ENCODE results near the gene PFKFB1.

PFKFB1 gene

GRCh38 chrX:54994099-54994498, at the start of gene PFKFB1:
TSS of gene PFKFB1 (minus strand) at chrX:54994188. CDS start at chrX:54994007, 181 bp downstream.
- no peak for DNase-seq (ENCODE audit: low spot score)

GRCh38 chrX:55041514-55041913, 47.5 kb upstream of the PFKFB1 start:
- DNase-seq (ENCODE audit: low spot score) = no peak

GRCh38 chrX:55039471-55039870, 45.5 kb upstream of the PFKFB1 start:
- no peak for DNase-seq (ENCODE audit: low spot score)

- DNase-seq (ENCODE audit: low spot score) = no peak
These were observed 39.4 kb upstream of the PFKFB1 start for GRCh38 chrX:55033429-55033828.

- no peak for DNase-seq (ENCODE audit: low spot score)
These were observed 36.5 kb upstream of the PFKFB1 start, which contains the start of gene ALAS2 for GRCh38 chrX:55030271-55031205. TSS of gene ALAS2 (minus strand) at chrX:55030977. CDS start at chrX:55026000, 4,977 bp downstream.

- no peak for DNase-seq (ENCODE audit: low spot score)
These were observed 35.3 kb upstream of the PFKFB1 start for GRCh38 chrX:55029291-55029690.

- no peak for DNase-seq (ENCODE audit: low spot score)
These were observed 34.6 kb upstream of the PFKFB1 start for GRCh38 chrX:55028611-55029010.

- no peak for DNase-seq (ENCODE audit: low spot score)
These were observed 34.1 kb upstream of the PFKFB1 start for GRCh38 chrX:55028040-55028439.

GRCh38 chrX:55026840-55027239, 32.9 kb upstream of the PFKFB1 start:
- DNase-seq (ENCODE audit: low spot score) = no peak

- no peak for DNase-seq (ENCODE audit: low spot score)
These were observed 32.2 kb upstream of the PFKFB1 start for GRCh38 chrX:55026143-55026542.

- no peak for DNase-seq (ENCODE audit: low spot score)
These were observed 20.9 kb upstream of the PFKFB1 start for GRCh38 chrX:55014897-55015299.

GRCh38 chrX:55011294-55011693, 17.3 kb upstream of the PFKFB1 start:
- peak; percentile 26 for DNase-seq (ENCODE audit: low spot score)

GRCh38 chrX:55008571-55009358, 14.8 kb upstream of the PFKFB1 start:
- DNase-seq (ENCODE audit: low spot score) = no peak

GRCh38 chrX:55007656-55008055, 13.7 kb upstream of the PFKFB1 start:
- no peak for DNase-seq (ENCODE audit: low spot score)

- no peak for DNase-seq (ENCODE audit: low spot score)
These were observed 13.0 kb upstream of the PFKFB1 start for GRCh38 chrX:55006827-55007621.

GRCh38 chrX:55005256-55005655, 11.3 kb upstream of the PFKFB1 start:
- DNase-seq (ENCODE audit: low spot score) = no peak

- no peak for DNase-seq (ENCODE audit: low spot score)
These were observed 10.2 kb upstream of the PFKFB1 start for GRCh38 chrX:55004231-55004630.

GRCh38 chrX:54999717-55000598, 6.0 kb upstream of the PFKFB1 start, which contains the start of gene APEX2:
TSS of gene APEX2 (plus strand) at chrX:55000363. CDS start at chrX:55000423, 60 bp downstream.
- peak; percentile 92 for DNase-seq (ENCODE audit: low spot score)

- DNase-seq (ENCODE audit: low spot score) = no peak
These were observed 1.6 kb upstream of the PFKFB1 start for GRCh38 chrX:54995621-54996020.

GRCh38 chrX:54994668-54995351, 822 bp upstream of the PFKFB1 start:
- DNase-seq (ENCODE audit: low spot score) = no peak

Measured in NAMALWA (cell line).